ENCODE measurements around the gene TRIM31. TPM values are rescaled to one million over a fixed set of nuclear protein-coding genes. Genes with fewer than 3 reads are reported as not detected.

TRIM31 gene
- total and polyA plus RNA-seq, 10 of the 15 experiments (the other 5 are each of a cell fraction or from before 2014, with no cell fraction given) = 0.09 to 20.5 (median 0.31) TPM; not detected in 3

DNA sequence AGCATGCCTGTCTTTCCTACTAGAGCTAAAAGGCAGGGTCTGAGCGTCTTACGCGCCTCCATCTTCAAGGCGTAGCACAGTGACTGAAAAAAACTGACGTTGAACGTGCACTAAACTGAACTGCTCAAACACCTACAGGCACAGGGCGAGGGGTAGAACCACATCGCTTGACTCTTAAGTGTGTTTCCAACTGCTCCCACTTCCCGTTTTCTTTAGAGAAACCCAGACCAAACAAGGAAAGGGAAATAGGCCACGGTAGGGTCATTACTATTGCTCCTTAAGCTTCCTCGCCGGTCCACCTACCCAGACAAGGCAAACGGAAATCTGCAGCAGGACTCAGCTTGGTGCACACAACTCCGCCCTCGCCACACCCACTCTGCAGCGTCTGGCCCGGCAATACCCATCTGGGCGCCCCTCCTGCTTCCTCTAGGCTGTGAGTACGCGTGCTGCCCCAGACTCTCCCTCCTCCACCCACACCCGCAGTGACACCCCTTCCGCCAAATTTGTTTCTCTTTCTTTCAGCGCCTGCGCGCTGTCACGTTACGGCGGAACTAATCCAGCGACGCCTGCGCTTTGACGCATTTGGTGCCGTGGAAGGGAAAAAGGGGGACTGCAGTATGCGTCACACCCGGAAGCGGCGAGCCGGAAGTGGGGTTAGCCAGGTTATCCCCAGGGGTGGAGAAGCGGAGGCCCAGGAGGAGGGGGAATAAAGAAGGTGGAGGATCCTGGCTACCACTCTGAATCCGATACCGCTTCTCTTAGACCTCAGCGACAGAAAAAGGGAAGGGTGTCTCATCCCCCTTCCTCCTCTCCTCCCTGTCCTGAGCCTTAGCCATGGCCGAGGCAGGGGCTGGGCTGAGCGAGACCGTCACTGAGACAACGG, 46.1 kb downstream of the TRIM31 start, which contains the start of gene PPP1R11 (continued):
- 0 out of 4 replicates have a peak, but pooled peaks of 1 of the 2 experiments have one; percentile 9 for TF ChIP-seq CEBPB (IDR thresholded peaks at IDR 0.05; ENCODE audit: borderline replicate concordance in 1 of 2, low read depth in 2 of 2, low read length in 2 of 2)
- TF ChIP-seq MXI1 (IDR thresholded peaks at IDR 0.05; ENCODE audit: low read depth, low read length) = peak; percentile 90
- TF ChIP-seq, protein P1, sequence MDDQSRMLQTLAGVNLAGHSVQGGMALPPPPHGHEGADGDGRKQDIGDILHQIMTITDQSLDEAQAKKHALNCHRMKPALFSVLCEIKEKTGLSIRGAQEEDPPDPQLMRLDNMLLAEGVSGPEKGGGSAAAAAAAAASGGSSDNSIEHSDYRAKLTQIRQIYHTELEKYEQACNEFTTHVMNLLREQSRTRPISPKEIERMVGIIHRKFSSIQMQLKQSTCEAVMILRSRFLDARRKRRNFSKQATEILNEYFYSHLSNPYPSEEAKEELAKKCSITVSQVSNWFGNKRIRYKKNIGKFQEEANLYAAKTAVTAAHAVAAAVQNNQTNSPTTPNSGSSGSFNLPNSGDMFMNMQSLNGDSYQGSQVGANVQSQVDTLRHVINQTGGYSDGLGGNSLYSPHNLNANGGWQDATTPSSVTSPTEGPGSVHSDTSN (IDR thresholded peaks at IDR 0.05; ENCODE audit: insufficient replicate concordance, low read depth, low read length) = no peak
- peak; percentile 44 for TF ChIP-seq TCF12 (IDR thresholded peaks at IDR 0.05; ENCODE audit: low read depth, low read length)
- no peak for TF ChIP-seq EZH2 (IDR thresholded peaks at IDR 0.05; ENCODE audit: borderline replicate concordance, control insufficient read depth, low read depth, low read length)
- TF ChIP-seq, protein P2, sequence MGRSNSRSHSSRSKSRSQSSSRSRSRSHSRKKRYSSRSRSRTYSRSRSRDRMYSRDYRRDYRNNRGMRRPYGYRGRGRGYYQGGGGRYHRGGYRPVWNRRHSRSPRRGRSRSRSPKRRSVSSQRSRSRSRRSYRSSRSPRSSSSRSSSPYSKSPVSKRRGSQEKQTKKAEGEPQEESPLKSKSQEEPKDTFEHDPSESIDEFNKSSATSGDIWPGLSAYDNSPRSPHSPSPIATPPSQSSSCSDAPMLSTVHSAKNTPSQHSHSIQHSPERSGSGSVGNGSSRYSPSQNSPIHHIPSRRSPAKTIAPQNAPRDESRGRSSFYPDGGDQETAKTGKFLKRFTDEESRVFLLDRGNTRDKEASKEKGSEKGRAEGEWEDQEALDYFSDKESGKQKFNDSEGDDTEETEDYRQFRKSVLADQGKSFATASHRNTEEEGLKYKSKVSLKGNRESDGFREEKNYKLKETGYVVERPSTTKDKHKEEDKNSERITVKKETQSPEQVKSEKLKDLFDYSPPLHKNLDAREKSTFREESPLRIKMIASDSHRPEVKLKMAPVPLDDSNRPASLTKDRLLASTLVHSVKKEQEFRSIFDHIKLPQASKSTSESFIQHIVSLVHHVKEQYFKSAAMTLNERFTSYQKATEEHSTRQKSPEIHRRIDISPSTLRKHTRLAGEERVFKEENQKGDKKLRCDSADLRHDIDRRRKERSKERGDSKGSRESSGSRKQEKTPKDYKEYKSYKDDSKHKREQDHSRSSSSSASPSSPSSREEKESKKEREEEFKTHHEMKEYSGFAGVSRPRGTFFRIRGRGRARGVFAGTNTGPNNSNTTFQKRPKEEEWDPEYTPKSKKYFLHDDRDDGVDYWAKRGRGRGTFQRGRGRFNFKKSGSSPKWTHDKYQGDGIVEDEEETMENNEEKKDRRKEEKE (IDR thresholded peaks at IDR 0.05) = no peak
- TF ChIP-seq CBX5 (IDR thresholded peaks at IDR 0.05; ENCODE audit: low read depth) = no peak
- peak; percentile 71 for TF ChIP-seq EED (IDR thresholded peaks at IDR 0.05; ENCODE audit: low read depth)
- peak; percentile 74 for TF ChIP-seq SIN3A (IDR thresholded peaks at IDR 0.05; ENCODE audit: low read depth, low read length)
- TF ChIP-seq FOS (IDR thresholded peaks at IDR 0.05; ENCODE audit: borderline replicate concordance, extremely low read depth, insufficient read length) = no peak
- peak; percentile 56; the same call in 1 of the 3 replicates for TF ChIP-seq POU2F2 (IDR thresholded peaks at IDR 0.05; ENCODE audit: borderline replicate concordance, low read depth, low read length)
- TF ChIP-seq NR2C1 (IDR thresholded peaks at IDR 0.05) = peak; percentile 84
- no peak for TF ChIP-seq FOXM1 (IDR thresholded peaks at IDR 0.05; ENCODE audit: low read depth, low read length)
- peak; percentile 62 to 81 for TF ChIP-seq EGR1 (IDR thresholded peaks at IDR 0.05; ENCODE audit: borderline replicate concordance in 1 of 2, low read depth in 2 of 2, low read length in 2 of 2)
- no peak for TF ChIP-seq NFXL1 (IDR thresholded peaks at IDR 0.05; ENCODE audit: borderline replicate concordance)
- no peak for TF ChIP-seq ZNF24 (IDR thresholded peaks at IDR 0.05)
- TF ChIP-seq ESRRA (IDR thresholded peaks at IDR 0.05; ENCODE audit: low read length) = 0 out of 2 replicates have a peak, but pooled peaks have one; percentile 55
- 0 out of 2 replicates have a peak, but pooled peaks have one; percentile 36 for TF ChIP-seq BACH1 (IDR thresholded peaks at IDR 0.05; ENCODE audit: borderline replicate concordance)
- no peak for TF ChIP-seq SMC3 (IDR thresholded peaks at IDR 0.05; ENCODE audit: borderline replicate concordance, low read length)
- peak; percentile 92 for TF ChIP-seq POLR2AphosphoS5 (IDR thresholded peaks at IDR 0.05; ENCODE audit: low read length)
- TF ChIP-seq, protein P3, sequence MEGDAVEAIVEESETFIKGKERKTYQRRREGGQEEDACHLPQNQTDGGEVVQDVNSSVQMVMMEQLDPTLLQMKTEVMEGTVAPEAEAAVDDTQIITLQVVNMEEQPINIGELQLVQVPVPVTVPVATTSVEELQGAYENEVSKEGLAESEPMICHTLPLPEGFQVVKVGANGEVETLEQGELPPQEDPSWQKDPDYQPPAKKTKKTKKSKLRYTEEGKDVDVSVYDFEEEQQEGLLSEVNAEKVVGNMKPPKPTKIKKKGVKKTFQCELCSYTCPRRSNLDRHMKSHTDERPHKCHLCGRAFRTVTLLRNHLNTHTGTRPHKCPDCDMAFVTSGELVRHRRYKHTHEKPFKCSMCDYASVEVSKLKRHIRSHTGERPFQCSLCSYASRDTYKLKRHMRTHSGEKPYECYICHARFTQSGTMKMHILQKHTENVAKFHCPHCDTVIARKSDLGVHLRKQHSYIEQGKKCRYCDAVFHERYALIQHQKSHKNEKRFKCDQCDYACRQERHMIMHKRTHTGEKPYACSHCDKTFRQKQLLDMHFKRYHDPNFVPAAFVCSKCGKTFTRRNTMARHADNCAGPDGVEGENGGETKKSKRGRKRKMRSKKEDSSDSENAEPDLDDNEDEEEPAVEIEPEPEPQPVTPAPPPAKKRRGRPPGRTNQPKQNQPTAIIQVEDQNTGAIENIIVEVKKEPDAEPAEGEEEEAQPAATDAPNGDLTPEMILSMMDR (IDR thresholded peaks at IDR 0.05 in 2 of 3, conservative IDR thresholded peaks at IDR 0.05 in 1 of 3; ENCODE audit: control insufficient read depth in 2 of 3, extremely low read depth in 1 of 3, insufficient read depth in 1 of 3, low read depth in 3 of 3, low read length in 3 of 3) = no peak
- TF ChIP-seq SIX5 (IDR thresholded peaks at IDR 0.05; ENCODE audit: low read depth, low read length, severe bottlenecking) = peak; percentile 65
- no peak for TF ChIP-seq RBBP5 (conservative IDR thresholded peaks at IDR 0.05)
- peak; percentile 91 for TF ChIP-seq POLR2A (IDR thresholded peaks at IDR 0.05; ENCODE audit: low read depth, low read length)
- no peak for TF ChIP-seq BMI1 (IDR thresholded peaks at IDR 0.05; ENCODE audit: borderline replicate concordance)

All from GM12878 (cell line).